Fibroblast of mammary gland (primary cell): ENCODE measurements around the gene LMAN2.

Source experiments
- DNase-seq: peaks from one replicate; pipeline ENCODE4 v3.0.0-alpha.2; 2010; ENCODE audit warnings: low read depth
- H3K4me3 ChIP-seq: 2 replicates; pipeline ENCODE4 v1.5.1; 2011; ENCODE audit warnings: low read depth, mild to moderate bottlenecking, low read length, moderate library complexity; ENCODE audit not compliant: control insufficient read depth
- CTCF ChIP-seq: conservative IDR thresholded peaks from 2 replicates; pipeline ENCODE4 v1.5.1; 2011; ENCODE audit warnings: low read depth, low read length, inconsistent platforms; ENCODE audit not compliant: control insufficient read depth, insufficient read depth

The LMAN2 gene

DNA sequence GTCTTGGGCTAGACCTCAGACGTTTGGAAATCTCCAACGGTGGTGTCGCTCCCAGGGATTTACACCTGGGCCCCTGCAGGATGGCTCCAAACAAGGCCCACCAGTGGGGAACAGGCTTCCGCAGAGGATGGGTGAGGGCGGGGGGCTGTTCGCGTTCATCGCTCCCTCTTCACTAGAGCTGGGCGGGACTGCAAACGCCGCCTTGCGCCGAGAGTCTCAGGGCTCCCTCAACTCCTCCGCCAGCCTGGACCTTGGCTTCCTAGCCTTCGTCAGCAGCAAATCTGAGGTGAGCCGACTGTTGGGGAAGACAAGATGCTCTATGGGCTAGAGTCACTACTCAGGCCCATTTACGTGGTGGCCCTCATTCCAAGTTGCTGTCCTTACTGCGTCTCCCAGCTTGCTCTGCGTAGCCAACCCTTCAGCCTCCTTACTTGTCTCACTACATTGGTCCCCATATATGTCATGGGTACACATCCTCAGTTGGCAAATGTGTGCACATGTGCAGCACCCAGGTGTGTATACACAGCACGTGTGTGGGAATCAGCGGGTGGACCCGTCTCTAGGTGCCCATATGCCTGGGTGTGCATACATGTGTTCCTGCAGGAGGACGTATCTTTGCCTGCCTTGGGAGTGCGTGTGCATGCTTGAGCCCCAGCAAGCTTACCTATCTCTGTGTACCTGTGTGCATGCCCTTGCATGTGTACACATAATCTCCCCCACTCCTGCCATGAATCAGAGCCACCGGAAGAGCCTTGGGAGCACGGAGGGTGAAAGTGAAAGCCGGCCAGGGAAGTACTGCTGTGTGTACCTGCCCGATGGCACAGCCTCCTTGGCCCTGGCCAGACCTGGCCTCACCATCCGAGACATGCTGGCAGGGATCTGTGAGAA, 16.8 kb upstream of the LMAN2 start:
- DNase-seq: no peak
- no peak for TF ChIP-seq CTCF

GRCh38 chr5:177367323-177367848, 15.9 kb upstream of the LMAN2 start:
- H3K4me3 ChIP-seq: peak overlapping the region; percentile 42
- TF ChIP-seq CTCF: no peak
- DNase-seq: no peak

More for the DNA sequence above, 16.8 kb upstream of the LMAN2 start:
- no peak overlapping the region for H3K4me3 ChIP-seq

DNA sequence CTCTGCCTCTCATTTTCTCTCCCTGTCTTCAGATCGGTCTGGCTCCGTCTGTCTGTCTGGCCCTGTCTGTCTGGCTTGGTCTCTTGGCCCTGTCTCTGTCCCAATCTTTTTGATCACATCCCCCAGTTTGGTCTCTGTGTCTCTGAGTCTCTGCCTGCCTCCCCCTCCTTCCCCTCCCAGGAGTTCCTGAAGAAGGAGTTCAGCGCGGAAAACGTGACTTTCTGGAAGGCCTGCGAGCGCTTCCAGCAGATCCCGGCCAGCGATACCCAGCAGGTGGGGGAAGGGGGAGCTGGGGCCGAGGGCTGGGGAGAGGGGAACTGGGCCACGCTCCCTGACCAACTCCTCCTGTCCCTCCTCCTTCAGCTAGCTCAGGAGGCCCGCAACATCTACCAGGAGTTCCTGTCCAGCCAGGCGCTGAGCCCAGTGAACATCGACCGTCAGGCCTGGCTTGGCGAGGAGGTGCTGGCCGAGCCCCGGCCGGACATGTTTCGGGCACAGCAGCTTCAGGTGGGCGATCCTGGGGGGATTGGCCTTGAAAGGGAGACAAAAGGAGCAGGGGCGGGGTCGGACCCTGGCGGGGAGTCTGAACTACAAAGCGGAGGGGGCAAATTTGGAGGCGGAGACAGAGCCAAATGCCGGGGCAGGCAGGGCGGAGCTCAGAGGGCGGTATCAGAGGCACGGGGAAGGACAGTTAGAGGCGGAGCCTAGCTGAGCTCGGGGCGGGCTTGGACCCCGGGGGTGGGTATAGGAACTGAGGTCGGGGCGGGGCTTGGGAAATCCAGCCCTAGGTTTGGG, 15.3 kb upstream of the LMAN2 start:
- no peak for TF ChIP-seq CTCF
- peak overlapping the region; percentile 42 for H3K4me3 ChIP-seq
- DNase-seq: peak; percentile 73

DNA sequence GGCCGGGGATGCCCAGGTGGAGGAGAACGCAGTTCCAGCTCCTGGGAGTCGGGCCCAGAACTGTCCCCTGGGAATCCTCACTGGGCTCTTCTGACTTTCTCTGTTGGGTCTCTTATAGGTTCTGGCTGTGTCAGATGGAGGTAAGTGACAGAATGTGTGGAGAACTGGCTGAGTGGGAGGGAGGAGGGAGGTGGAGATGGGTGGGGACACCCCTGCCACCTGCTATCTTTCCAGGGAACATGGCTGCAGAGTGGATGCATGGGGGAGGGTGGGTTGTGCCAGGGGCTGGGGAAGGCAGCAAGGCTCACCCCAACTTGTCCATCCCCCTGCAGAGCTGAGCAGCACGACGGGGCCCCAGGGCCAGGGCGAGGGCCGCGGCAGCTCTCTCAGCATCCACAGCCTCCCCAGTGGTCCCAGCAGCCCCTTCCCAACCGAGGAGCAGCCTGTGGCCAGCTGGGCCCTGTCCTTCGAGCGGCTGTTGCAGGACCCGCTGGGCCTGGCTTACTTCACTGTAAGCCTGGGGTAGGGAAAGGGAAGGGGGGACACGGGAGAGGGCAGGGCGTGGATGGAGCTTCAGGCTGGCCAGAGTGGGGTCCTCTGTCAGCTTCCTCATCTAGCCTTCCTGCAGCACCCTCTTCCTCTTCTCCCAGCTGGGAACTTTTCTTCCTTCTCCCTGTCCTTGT, 14.5 kb upstream of the LMAN2 start:
- no peak for TF ChIP-seq CTCF
- no peak overlapping the region for H3K4me3 ChIP-seq
- DNase-seq: no peak

GRCh38 chr5:177364159-177364962, 12.9 kb upstream of the LMAN2 start:
- DNase-seq: peak; percentile 41
- TF ChIP-seq CTCF: no peak
- no peak overlapping the region for H3K4me3 ChIP-seq
